ENCODE data around the gene CYBA. TPM values are rescaled to one million over a fixed set of nuclear protein-coding genes. Genes with fewer than 3 reads are reported as not detected.

Gene CYBA
- total and polyA plus RNA-seq, 2 of the 4 experiments (the other 2 are of a cell fraction) = 65.6 to 169 TPM

- Histone ChIP-seq H3K56ac (ENCODE audit: extremely low read depth, insufficient read depth, low read length) (no peak overlapping the region), H4K8ac (ENCODE audit: low read depth in 2 of 2, low read length in 2 of 2) (no peak overlapping the region), H3K4ac (ENCODE audit: low read depth, low read length) (no peak overlapping the region), H2AFZ (replicated peaks; ENCODE audit: low read length, poor library complexity) (no peak overlapping the region), H4K5ac (ENCODE audit: low read depth, low read length) (no peak overlapping the region), H3K18ac (ENCODE audit: low read depth, low read length) (no peak overlapping the region), H3K14ac (replicated peaks; ENCODE audit: low read depth, low read length) (no peak overlapping the region), H2AK5ac (ENCODE audit: low read depth, low read length) (no peak overlapping the region), H3K9me3 (ENCODE audit: control insufficient read depth, insufficient read depth, low read length) (no peaks in the 10 kb centered on the region), H4K20me1 (ENCODE audit: insufficient read depth, low read length) (0 out of 2 replicates have a peak, but pooled peaks cover 5% of the 10 kb centered on the region), H3K4me1 (ENCODE audit: control insufficient read depth, insufficient read depth, low read length) (peaks cover 5% of the 10 kb centered on the region; the same call in 1 of the 2 replicates), H3K4me2 (ENCODE audit: low read depth, low read length) (no peak overlapping the region), H3K4me3 (ENCODE audit: insufficient read depth, low read depth, low read length) (no peak overlapping the region), H2BK20ac (ENCODE audit: low read depth, low read length) (no peak overlapping the region), H2BK15ac (ENCODE audit: low read depth, low read length) (no peak overlapping the region), H2BK120ac (ENCODE audit: low read depth, low read length) (no peak overlapping the region), H3K27me3 (ENCODE audit: control insufficient read depth, insufficient read depth, low read length) (no peaks in the 10 kb centered on the region), H3K9me1 (ENCODE audit: insufficient read depth, low read length) (no peaks in the 10 kb centered on the region), H3K9ac (ENCODE audit: low read depth, low read length) (no peak overlapping the region), H3K36me3 (ENCODE audit: control insufficient read depth, insufficient read depth, low read length) (peaks cover 13% of the 10 kb centered on the region), H3K23ac (ENCODE audit: low read depth, low read length) (no peak overlapping the region), H4K91ac (ENCODE audit: insufficient read depth, low read depth, low read length) (no peak overlapping the region), H2AK9ac (replicated peaks; ENCODE audit: low read depth, low read length, poor library complexity) (no peak overlapping the region), H3K27ac (ENCODE audit: insufficient read depth, low read length) (no peak overlapping the region), H2BK5ac (ENCODE audit: low read depth, low read length, poor library complexity, severe bottlenecking) (no peak overlapping the region), H3K79me1 (ENCODE audit: low read depth in 1 of 2, low read length in 2 of 2) (peaks cover 0 to 24% of the 10 kb centered on the region in 2 experiments; a peak in 3 of 4 replicates)
- DNase-seq (no peak), ATAC-seq (ENCODE audit: low read depth) (no peak)
- dilution Hi-C loops (cut with HindIII; ENCODE audit: low sequenced_read_pairs, unreplicated experiment) (no loop called here), in situ Hi-C loops (cut with MboI; ENCODE audit: low sequenced_read_pairs) (no loop called here), intact Hi-C loops (cut with micrococcal nuclease) (no loop called here)
- 88% methylated on average over 14 of the region's 29 CpGs; no CpG with 5 or more reads in 1 of the 2 experiments for WGBS, 2 experiments (ENCODE audit: extremely low coverage in 2 of 2, insufficient read length in 1 of 2)
- TF ChIP-seq MAFK (IDR thresholded peaks at IDR 0.05; ENCODE audit: low read depth, low read length) (no peak), CHD1 (IDR thresholded peaks at IDR 0.05; ENCODE audit: low read depth, low read length) (no peak), USF2 (IDR thresholded peaks at IDR 0.05; ENCODE audit: low read depth, low read length) (no peak), SMC3 (IDR thresholded peaks at IDR 0.05; ENCODE audit: low read depth, low read length) (no peak)
- ChIA-PET CTCF (no interaction called here), POLR2A (ENCODE audit: unreplicated experiment) (no interaction called here)
- BruUV-seq (replicated peaks) = no TSS peak
Measured at GRCh38 chr16:88655733-88656281, 5.0 kb upstream of the CYBA start.

Data from IMR-90 (cell line).